OCI-LY1 (cell line): ENCODE results near the gene NRG2.

ENCODE experiments used
- EZH2 ChIP-seq: fragments of 200-600 bp; sonication (generic), shearing (Covaris generic); IDR thresholded peaks from 2 replicates; pipeline ENCODE4 v1.8.0; 2017; ENCODE audit warnings: borderline replicate concordance, mixed run types, mild to moderate bottlenecking, antibody characterized with exemption, low read length, moderate library complexity, mixed read lengths
- TF ChIP-seq, protein P1 (sequence below): fragments of 200-600 bp; sonication (generic), shearing (Covaris generic); IDR thresholded peaks from 2 replicates; pipeline ENCODE4 v1.5.1; 2017; ENCODE audit warnings: mild to moderate bottlenecking, antibody characterized with exemption, low read length, moderate library complexity, mixed read lengths

DNA sequence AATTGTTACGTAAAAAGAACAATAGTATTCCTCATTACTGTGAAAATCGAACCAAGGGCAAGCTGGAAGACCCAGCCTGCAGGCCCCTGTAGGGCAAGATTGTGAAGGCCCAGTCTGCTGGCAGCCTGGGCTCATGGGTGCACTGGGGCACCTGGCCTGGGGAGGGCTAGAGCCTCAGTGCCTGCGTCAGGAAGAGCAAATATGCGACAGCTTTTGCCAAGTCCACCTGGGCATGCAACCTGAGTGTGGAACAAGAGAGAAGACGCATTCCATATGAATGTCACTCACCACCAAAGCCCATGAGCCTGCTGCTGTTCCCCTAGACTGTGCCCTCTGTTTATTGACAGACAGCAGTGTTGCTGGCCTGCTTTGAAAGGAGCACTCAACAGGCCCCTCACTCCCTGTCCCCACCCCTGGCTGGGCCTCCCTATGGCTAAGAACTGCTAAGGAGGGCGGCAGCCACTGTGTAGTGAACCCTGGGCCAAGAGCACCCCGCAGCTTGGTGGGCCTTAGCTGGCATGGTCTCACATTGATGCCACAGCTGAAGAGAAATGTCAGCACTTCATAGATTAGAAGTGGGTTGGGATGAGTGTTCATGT lies 219.2 kb downstream of the NRG2 start:
- TF ChIP-seq, protein P1, sequence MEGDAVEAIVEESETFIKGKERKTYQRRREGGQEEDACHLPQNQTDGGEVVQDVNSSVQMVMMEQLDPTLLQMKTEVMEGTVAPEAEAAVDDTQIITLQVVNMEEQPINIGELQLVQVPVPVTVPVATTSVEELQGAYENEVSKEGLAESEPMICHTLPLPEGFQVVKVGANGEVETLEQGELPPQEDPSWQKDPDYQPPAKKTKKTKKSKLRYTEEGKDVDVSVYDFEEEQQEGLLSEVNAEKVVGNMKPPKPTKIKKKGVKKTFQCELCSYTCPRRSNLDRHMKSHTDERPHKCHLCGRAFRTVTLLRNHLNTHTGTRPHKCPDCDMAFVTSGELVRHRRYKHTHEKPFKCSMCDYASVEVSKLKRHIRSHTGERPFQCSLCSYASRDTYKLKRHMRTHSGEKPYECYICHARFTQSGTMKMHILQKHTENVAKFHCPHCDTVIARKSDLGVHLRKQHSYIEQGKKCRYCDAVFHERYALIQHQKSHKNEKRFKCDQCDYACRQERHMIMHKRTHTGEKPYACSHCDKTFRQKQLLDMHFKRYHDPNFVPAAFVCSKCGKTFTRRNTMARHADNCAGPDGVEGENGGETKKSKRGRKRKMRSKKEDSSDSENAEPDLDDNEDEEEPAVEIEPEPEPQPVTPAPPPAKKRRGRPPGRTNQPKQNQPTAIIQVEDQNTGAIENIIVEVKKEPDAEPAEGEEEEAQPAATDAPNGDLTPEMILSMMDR: no peak
- no peak for TF ChIP-seq EZH2
